Lower leg skin (tissue), 3 donors: ENCODE results near the gene HLA-DQA2.

Source experiments
- CTCF ChIP-seq, 3 donors: fragments of 450-650 bp; IDR thresholded peaks; one replicate each; pipeline ENCODE4 v1.5.1; 2016; ENCODE audit warnings: antibody characterized with exemption in 3 of 3, mild to moderate bottlenecking in 3 of 3, moderate library complexity in 2 of 3
- POLR2A ChIP-seq, 2 donors: fragments of 450-650 bp; IDR thresholded peaks; one replicate each; pipeline ENCODE4 v1.6.1; 2016 to 2017; ENCODE audit warnings: antibody characterized with exemption in 2 of 2, mild to moderate bottlenecking in 1 of 2, moderate library complexity in 1 of 2

GRCh38 chr6:32761072-32761471 lies 19.9 kb downstream of the HLA-DQA2 start:
- TF ChIP-seq CTCF (IDR thresholded peaks at IDR 0.05), result no peak
- no peak for TF ChIP-seq POLR2A (IDR thresholded peaks at IDR 0.05)
